ENCODE measurements around the gene TMEM45B.

- no peak for TF ChIP-seq POLR2A (IDR thresholded peaks at IDR 0.05)
- TF ChIP-seq, protein P1, sequence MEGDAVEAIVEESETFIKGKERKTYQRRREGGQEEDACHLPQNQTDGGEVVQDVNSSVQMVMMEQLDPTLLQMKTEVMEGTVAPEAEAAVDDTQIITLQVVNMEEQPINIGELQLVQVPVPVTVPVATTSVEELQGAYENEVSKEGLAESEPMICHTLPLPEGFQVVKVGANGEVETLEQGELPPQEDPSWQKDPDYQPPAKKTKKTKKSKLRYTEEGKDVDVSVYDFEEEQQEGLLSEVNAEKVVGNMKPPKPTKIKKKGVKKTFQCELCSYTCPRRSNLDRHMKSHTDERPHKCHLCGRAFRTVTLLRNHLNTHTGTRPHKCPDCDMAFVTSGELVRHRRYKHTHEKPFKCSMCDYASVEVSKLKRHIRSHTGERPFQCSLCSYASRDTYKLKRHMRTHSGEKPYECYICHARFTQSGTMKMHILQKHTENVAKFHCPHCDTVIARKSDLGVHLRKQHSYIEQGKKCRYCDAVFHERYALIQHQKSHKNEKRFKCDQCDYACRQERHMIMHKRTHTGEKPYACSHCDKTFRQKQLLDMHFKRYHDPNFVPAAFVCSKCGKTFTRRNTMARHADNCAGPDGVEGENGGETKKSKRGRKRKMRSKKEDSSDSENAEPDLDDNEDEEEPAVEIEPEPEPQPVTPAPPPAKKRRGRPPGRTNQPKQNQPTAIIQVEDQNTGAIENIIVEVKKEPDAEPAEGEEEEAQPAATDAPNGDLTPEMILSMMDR (IDR thresholded peaks at IDR 0.05), result no peak
Measured at GRCh38 chr11:129871914-129872313, 56.3 kb downstream of the TMEM45B start.
